Naive thymus-derived CD4-positive, alpha-beta T cell (primary cell): ENCODE results near the gene F10. TPM values are rescaled to one million over a fixed set of nuclear protein-coding genes. Genes with fewer than 3 reads are reported as not detected.

Source experiments
- ATAC-seq: fragments of 150-1000 bp; cut with Tn5 transposase; 2 replicates; pipeline ENCODE4 v1.10.0; 2021; ENCODE audit warnings: mild to moderate bottlenecking, moderate library complexity
- CTCF ChIA-PET: fragments of 350-600 bp; sonication (Branson Sonifier 250); formaldehyde crosslinking; loops from one replicate; lab custom pipeline; 2021; ENCODE audit warnings: antibody characterized with exemption; lab: Charles Lee
- POLR2A ChIA-PET: fragments of 350-600 bp; sonication (Branson Sonifier 250); formaldehyde crosslinking; loops from one replicate; lab custom pipeline; 2021; ENCODE audit warnings: antibody characterized with exemption, inconsistent platforms; lab: Charles Lee
- DNase-seq, 9 donors: peaks; one replicate each; pipeline versions ENCODE4 v3.0.0 to v3.0.0-alpha.2; 2020 to 2022; ENCODE audit warnings: mixed read lengths in 1 of 9
- H3K27ac ChIP-seq: one replicate; pipeline ENCODE4 v1.7.0; 2013; ENCODE audit warnings: mild to moderate bottlenecking, low read depth, low read length, moderate library complexity
- H3K27me3 ChIP-seq, 2 donors: one replicate each; pipeline ENCODE4 v1.7.0; 2013; ENCODE audit warnings: low read length in 2 of 2, mild to moderate bottlenecking in 2 of 2, moderate library complexity in 2 of 2; ENCODE audit not compliant: control insufficient read depth in 2 of 2, insufficient read depth in 2 of 2
- H3K36me3 ChIP-seq, 3 experiments: 1 replicate in 2 of 3; 2 replicates in 1 of 3; pipeline ENCODE4 v1.7.0; 2013; ENCODE audit warnings: low read length in 3 of 3, mild to moderate bottlenecking in 3 of 3, moderate library complexity in 1 of 3; ENCODE audit not compliant: insufficient read depth in 3 of 3, control insufficient read depth in 2 of 3
- H3K4me1 ChIP-seq, 2 donors: one replicate each; pipeline ENCODE4 v1.7.0; 2013; ENCODE audit warnings: low read length in 2 of 2, mild to moderate bottlenecking in 2 of 2, moderate library complexity in 1 of 2; ENCODE audit not compliant: control insufficient read depth in 2 of 2, insufficient read depth in 2 of 2
- H3K4me3 ChIP-seq: 2 replicates; pipeline ENCODE4 v1.7.0; 2013; ENCODE audit warnings: mild to moderate bottlenecking, low read length
- H3K9me3 ChIP-seq, 3 experiments: 1 replicate in 2 of 3; 2 replicates in 1 of 3; pipeline ENCODE4 v1.7.0; 2013; ENCODE audit warnings: low read length in 3 of 3; ENCODE audit not compliant: control insufficient read depth in 2 of 3
- H3K27ac Mint-ChIP-seq, 9 donors: one replicate each; pipeline ENCODE4 v1.8.0; 2020 to 2022; ENCODE audit warnings: mixed read lengths in 9 of 9, mild to moderate bottlenecking in 8 of 9, moderate library complexity in 5 of 9, inconsistent platforms in 2 of 9
- H3K27me3 Mint-ChIP-seq, 5 donors: one replicate each; pipeline ENCODE4 v1.8.0; 2021 to 2022; ENCODE audit warnings: mixed read lengths in 5 of 5, mild to moderate bottlenecking in 1 of 5
- H3K36me3 Mint-ChIP-seq, 5 donors: one replicate each; pipeline ENCODE4 v1.8.0; 2020 to 2022; ENCODE audit warnings: mixed read lengths in 5 of 5, mild to moderate bottlenecking in 3 of 5, inconsistent platforms in 1 of 5
- H3K4me1 Mint-ChIP-seq, 7 donors: one replicate each; pipeline ENCODE4 v1.8.0; 2020 to 2022; ENCODE audit warnings: mixed read lengths in 7 of 7, mild to moderate bottlenecking in 3 of 7, inconsistent platforms in 1 of 7
- H3K4me3 Mint-ChIP-seq, 10 donors: one replicate each; pipeline ENCODE4 v1.8.0; 2020 to 2022; ENCODE audit warnings: mild to moderate bottlenecking in 10 of 10, mixed read lengths in 10 of 10, moderate library complexity in 6 of 10, inconsistent platforms in 2 of 10
- H3K9me3 Mint-ChIP-seq, 11 donors: one replicate each; pipeline ENCODE4 v1.8.0; 2020 to 2022; ENCODE audit warnings: mixed read lengths in 11 of 11, mild to moderate bottlenecking in 4 of 11, inconsistent platforms in 1 of 11, moderate library complexity in 1 of 11
- intact Hi-C, 2 donors: fragments of 100-400 bp; cut with micrococcal nuclease; formaldehyde crosslinking; loops; one replicate each; pipeline ENCODE4 v1.15.1; 2023
- polyA plus RNA-seq, 2 donors: library from polyadenylated mRNA; unstranded; fragments of 300-500 nt; fragmentation: Illumina TruSeq; gene quantifications; one replicate each; pipeline ENCODE4 v1.2.3, GENCODE V29; 2021
- total RNA-seq, 6 experiments: library from RNA in 5 of 6; stranded (reverse) in 5 of 6; gene quantifications; 1 replicate in 5 of 6; 2 replicates in 1 of 6; pipeline ENCODE4 v1.2.3 and lab custom pipeline; 2021 to 2026

F10 gene
- total and polyA plus RNA-seq, 7 experiments from 2014 or later, result not detected

GRCh38 chr13:113183450-113184129 is 61.0 kb downstream of the F10 start:
- Mint-ChIP-seq H3K27me3 (no peaks in the 10 kb centered on the region), H3K4me1 (peaks cover 13 to 70% (median 14%) of the 10 kb centered on the region in 7 donors), H3K9me3 (no peaks in the 10 kb centered on the region), H3K36me3 (peaks cover 12 to 59% (median 41%) of the 10 kb centered on the region in 5 donors), H3K27ac (peak overlapping the region in 5 of 9 donors; percentile 23 to 84 (median 82)), H3K4me3 (peak overlapping the region in 2 of 10 donors; percentile 42 to 52)
- H3K36me3 ChIP-seq, result peaks cover 13 to 59% (median 16%) of the 10 kb centered on the region in 3 experiments
- DNase-seq, result no peak
- no peak overlapping the region for H3K4me3 ChIP-seq
- no peaks in the 10 kb centered on the region for H3K9me3 ChIP-seq
- POLR2A ChIA-PET, result interaction anchor here (0.7 to 2.9 kb wide), 5 partner anchors 9 to 26 kb away, joined by 4 to 23 read pairs (median 4); partner anchors contain the start of genes CUL4A and PCID2
- H3K27ac ChIP-seq, result no peak overlapping the region
- peaks cover 6 to 69% of the 10 kb centered on the region in 2 donors for H3K4me1 ChIP-seq
- no peak for ATAC-seq
- intact Hi-C loops, result no loop called here
- H3K27me3 ChIP-seq, result no peaks in the 10 kb centered on the region
- CTCF ChIA-PET, result no interaction called here

GRCh38 chr13:113184568-113185440 is 62.2 kb downstream of the F10 start:
- intact Hi-C loops, result no loop called here
- Histone ChIP-seq H3K36me3 (peaks cover 4 to 53% (median 13%) of the 10 kb centered on the region in 3 experiments), H3K4me3 (peak overlapping the region; percentile 3), H3K27me3 (no peaks in the 10 kb centered on the region), H3K9me3 (no peaks in the 10 kb centered on the region), H3K4me1 (peaks cover 6 to 57% of the 10 kb centered on the region in 2 donors), H3K27ac (peak overlapping the region; percentile 12)
- Mint-ChIP-seq H3K36me3 (peaks cover 12 to 59% (median 44%) of the 10 kb centered on the region in 5 donors), H3K4me3 (peak overlapping the region; percentile 22 to 90 (median 70)), H3K27me3 (no peaks in the 10 kb centered on the region), H3K9me3 (no peaks in the 10 kb centered on the region), H3K27ac (peak overlapping the region; percentile 68 to 94 (median 88)), H3K4me1 (peaks cover 13 to 63% (median 14%) of the 10 kb centered on the region in 7 donors)
- CTCF ChIA-PET, result no interaction called here
- ATAC-seq (peak; percentile 36), DNase-seq (peak in 1 of 9 donors; percentile 16)
- POLR2A ChIA-PET, result interaction anchor here (0.6 to 2.9 kb wide), 7 partner anchors 10 to 29 kb away, joined by 3 to 23 read pairs (median 4); partner anchors contain the start of genes CUL4A and PCID2

GRCh38 chr13:113186061-113186900 is 63.7 kb downstream of the F10 start:
- Histone ChIP-seq H3K27me3 (no peaks in the 10 kb centered on the region), H3K9me3 (no peaks in the 10 kb centered on the region), H3K4me1 (peaks cover 6 to 49% of the 10 kb centered on the region in 2 donors), H3K4me3 (no peak overlapping the region), H3K27ac (no peak overlapping the region), H3K36me3 (peaks cover 5 to 47% (median 9%) of the 10 kb centered on the region in 3 experiments)
- H3K27ac Mint-ChIP-seq, result peak overlapping the region in 8 of 9 donors; percentile 40 to 94 (median 80)
- CTCF ChIA-PET, result interaction anchor here (0.7 kb wide), 1 partner anchor 87 kb away, joined by 3 read pairs; no protein-coding TSS in a partner anchor
- H3K4me1 Mint-ChIP-seq, result peaks cover 13 to 49% (median 14%) of the 10 kb centered on the region in 7 donors
- POLR2A ChIA-PET, result interaction anchor here (1.3 to 2.9 kb wide), 4 partner anchors 17 to 23 kb away, joined by 4 to 23 read pairs (median 8); partner anchors contain the start of genes CUL4A and PCID2
- peak overlapping the region in 5 of 10 donors; percentile 10 to 59 (median 57) for H3K4me3 Mint-ChIP-seq
- H3K9me3 Mint-ChIP-seq, result no peaks in the 10 kb centered on the region
- H3K27me3 Mint-ChIP-seq, result no peaks in the 10 kb centered on the region
- intact Hi-C loops, result no loop called here
- no peak for DNase-seq
- peaks cover 12 to 55% (median 37%) of the 10 kb centered on the region in 5 donors for H3K36me3 Mint-ChIP-seq
- ATAC-seq, result peak; percentile 62

- H3K36me3 Mint-ChIP-seq, result peaks cover 12 to 53% (median 35%) of the 10 kb centered on the region in 5 donors
- H3K27me3 Mint-ChIP-seq, result no peaks in the 10 kb centered on the region
- H3K9me3 ChIP-seq, result no peaks in the 10 kb centered on the region
- intact Hi-C loops, result no loop called here
- peaks cover 6 to 46% of the 10 kb centered on the region in 2 donors for H3K4me1 ChIP-seq
- POLR2A ChIA-PET, result interaction anchor here (1.6 to 1.8 kb wide), 2 partner anchors 20 to 22 kb away, joined by 6 to 9 read pairs; partner anchors contain the start of genes CUL4A and PCID2
- H3K4me3 Mint-ChIP-seq, result peak overlapping the region in 2 of 10 donors; percentile 27 to 63
- DNase-seq (no peak), ATAC-seq (peak; percentile 59)
- H3K9me3 Mint-ChIP-seq, result no peaks in the 10 kb centered on the region
- CTCF ChIA-PET, result interaction anchor here (0.5 kb wide), 1 partner anchor 201 kb away, joined by 3 read pairs; no protein-coding TSS in a partner anchor
- H3K4me3 ChIP-seq, result no peak overlapping the region
- no peak overlapping the region for H3K27ac ChIP-seq
- H3K36me3 ChIP-seq, result peaks cover 5 to 42% (median 9%) of the 10 kb centered on the region in 3 experiments
- H3K4me1 Mint-ChIP-seq, result peaks cover 13 to 42% (median 14%) of the 10 kb centered on the region in 7 donors
- H3K27me3 ChIP-seq, result no peaks in the 10 kb centered on the region
- H3K27ac Mint-ChIP-seq, result peak overlapping the region in 4 of 9 donors; percentile 28 to 94 (median 56)
Measured at GRCh38 chr13:113187263-113187669, 64.7 kb downstream of the F10 start.

- H3K9me3 Mint-ChIP-seq, result no peaks in the 10 kb centered on the region
- CTCF ChIA-PET, result interaction anchor here (0.5 kb wide), 1 partner anchor 201 kb away, joined by 3 read pairs; no protein-coding TSS in a partner anchor
- POLR2A ChIA-PET, result interaction anchor here (0.6 to 1.8 kb wide), 3 partner anchors 9 to 65 kb away, joined by 3 to 6 read pairs (median 3); no protein-coding TSS in a partner anchor
- H3K36me3 ChIP-seq, result peaks cover 5 to 47% (median 7%) of the 10 kb centered on the region in 3 experiments
- H3K4me1 Mint-ChIP-seq, result peaks cover 13 to 39% (median 14%) of the 10 kb centered on the region in 7 donors
- no peak overlapping the region for H3K27ac ChIP-seq
- H3K4me3 ChIP-seq, result no peak overlapping the region
- no peaks in the 10 kb centered on the region for H3K27me3 ChIP-seq
- peaks cover 12 to 51% (median 34%) of the 10 kb centered on the region in 5 donors for H3K36me3 Mint-ChIP-seq
- no peak overlapping the region for H3K4me3 Mint-ChIP-seq
- H3K9me3 ChIP-seq, result no peaks in the 10 kb centered on the region
- intact Hi-C loops, result no loop called here
- H3K27me3 Mint-ChIP-seq, result no peaks in the 10 kb centered on the region
- ATAC-seq (no peak), DNase-seq (no peak)
- H3K27ac Mint-ChIP-seq, result peak overlapping the region in 3 of 9 donors; percentile 20 to 94 (median 52)
- peaks cover 6 to 43% of the 10 kb centered on the region in 2 donors for H3K4me1 ChIP-seq
Measured at GRCh38 chr13:113187883-113188665, 65.5 kb downstream of the F10 start.
